CD8-positive, alpha-beta memory T cell (primary cell): ENCODE results near the gene BCL2A1. TPM values are rescaled to one million over a fixed set of nuclear protein-coding genes. Genes with fewer than 3 reads are reported as not detected.

Source experiments
- CTCF ChIA-PET: fragments of 350-600 bp; sonication (Branson Sonifier 250); formaldehyde crosslinking; loops from one replicate; lab custom pipeline; 2021; ENCODE audit warnings: antibody characterized with exemption; lab: Charles Lee
- POLR2A ChIA-PET: fragments of 350-600 bp; sonication (Branson Sonifier 250); formaldehyde crosslinking; loops from one replicate; lab custom pipeline; 2021; ENCODE audit warnings: antibody characterized with exemption; lab: Charles Lee
- DNase-seq, 5 donors: peaks; one replicate each; pipeline versions ENCODE4 v3.0.0 to v3.0.0-alpha.2; 2020 to 2022; ENCODE audit warnings: mixed read lengths in 1 of 5
- H3K27ac ChIP-seq: one replicate; pipeline ENCODE4 v1.7.0; 2013; ENCODE audit warnings: low read depth, mild to moderate bottlenecking, low read length, moderate library complexity
- H3K27me3 ChIP-seq: 2 replicates; pipeline ENCODE4 v1.7.0; 2013; ENCODE audit warnings: low read length, mild to moderate bottlenecking; ENCODE audit not compliant: insufficient read depth, poor library complexity, severe bottlenecking
- H3K36me3 ChIP-seq: 2 replicates; pipeline ENCODE4 v1.7.0; 2013; ENCODE audit warnings: mild to moderate bottlenecking, low read length, moderate library complexity; ENCODE audit not compliant: insufficient read depth
- H3K4me1 ChIP-seq: 2 replicates; pipeline ENCODE4 v1.7.0; 2013; ENCODE audit warnings: mild to moderate bottlenecking, low read length, moderate library complexity; ENCODE audit not compliant: insufficient read depth
- H3K4me3 ChIP-seq: 2 replicates; pipeline ENCODE4 v1.7.0; 2013; ENCODE audit warnings: mild to moderate bottlenecking, low read length
- H3K9me3 ChIP-seq: 2 replicates; pipeline ENCODE4 v1.7.0; 2013; ENCODE audit warnings: mild to moderate bottlenecking, low read length
- H3K27ac Mint-ChIP-seq, 8 donors: one replicate each; pipeline ENCODE4 v1.8.0; 2020 to 2021; ENCODE audit warnings: mixed read lengths in 8 of 8, mild to moderate bottlenecking in 6 of 8, inconsistent platforms in 3 of 8, moderate library complexity in 3 of 8
- H3K27me3 Mint-ChIP-seq, 2 donors: one replicate each; pipeline ENCODE4 v1.8.0; 2020 to 2021; ENCODE audit warnings: mixed read lengths in 2 of 2, mild to moderate bottlenecking in 1 of 2, moderate library complexity in 1 of 2
- H3K36me3 Mint-ChIP-seq, 3 donors: one replicate each; pipeline ENCODE4 v1.8.0; 2020 to 2021; ENCODE audit warnings: mixed read lengths in 3 of 3, inconsistent platforms in 1 of 3, mild to moderate bottlenecking in 1 of 3
- H3K4me1 Mint-ChIP-seq, 3 donors: one replicate each; pipeline ENCODE4 v1.8.0; 2020 to 2021; ENCODE audit warnings: mixed read lengths in 3 of 3, inconsistent platforms in 1 of 3, mild to moderate bottlenecking in 1 of 3
- H3K4me3 Mint-ChIP-seq, 7 donors: one replicate each; pipeline ENCODE4 v1.8.0; 2020 to 2021; ENCODE audit warnings: mixed read lengths in 7 of 7, mild to moderate bottlenecking in 6 of 7, moderate library complexity in 4 of 7, inconsistent platforms in 2 of 7
- H3K9me3 Mint-ChIP-seq, 5 donors: one replicate each; pipeline ENCODE4 v1.8.0; 2020 to 2022; ENCODE audit warnings: mixed read lengths in 5 of 5, mild to moderate bottlenecking in 3 of 5, moderate library complexity in 2 of 5, inconsistent platforms in 1 of 5
- polyA plus RNA-seq: library from polyadenylated mRNA; unstranded; fragments of 300-500 nt; fragmentation: Illumina TruSeq; gene quantifications from one replicate; pipeline ENCODE4 v1.2.3, GENCODE V29; 2021
- total RNA-seq, 2 experiments: library from RNA; stranded (reverse); gene quantifications; one replicate each; pipeline ENCODE4 v1.2.3, GENCODE V29; 2021

The BCL2A1 gene
- total and polyA plus RNA-seq, 3 experiments from 2014 or later = 29.5 to 56.8 (median 55.8) TPM

DNA sequence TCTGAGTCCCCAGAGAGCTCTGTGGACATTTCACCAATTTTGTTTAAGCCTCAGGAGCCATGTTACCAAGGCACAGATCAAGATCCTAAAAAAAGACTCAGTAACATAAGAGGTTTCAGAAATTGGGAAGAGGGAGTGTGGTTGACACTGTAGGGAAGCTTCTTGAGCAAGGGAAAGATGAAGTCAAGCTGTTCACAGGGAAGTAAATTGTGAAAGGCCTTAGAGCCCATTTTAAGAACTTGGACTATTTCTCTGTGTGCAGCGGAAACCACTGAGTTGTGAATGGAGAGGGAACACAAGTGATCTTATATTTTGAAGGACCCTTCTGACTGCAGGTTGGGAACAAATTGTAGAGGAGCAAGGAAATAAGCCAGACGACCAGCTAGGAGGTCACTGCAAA is 18.7 kb downstream of the BCL2A1 start:
- H3K4me1 Mint-ChIP-seq = peaks cover 24 to 31% (median 29%) of the 10 kb centered on the region in 3 donors
- no peaks in the 10 kb centered on the region for H3K9me3 Mint-ChIP-seq
- no peaks in the 10 kb centered on the region for H3K27me3 Mint-ChIP-seq
- Histone ChIP-seq H3K4me3 (no peak overlapping the region), H3K36me3 (no peaks in the 10 kb centered on the region), H3K27me3 (no peaks in the 10 kb centered on the region), H3K9me3 (no peaks in the 10 kb centered on the region), H3K27ac (no peak overlapping the region), H3K4me1 (peaks cover 11% of the 10 kb centered on the region)
- no peak overlapping the region for H3K4me3 Mint-ChIP-seq
- H3K36me3 Mint-ChIP-seq = peaks cover 0 to 2% (median 0%) of the 10 kb centered on the region in 3 donors
- POLR2A ChIA-PET = interaction anchor here (0.7 kb wide), 1 partner anchor 39 kb away, joined by 3 read pairs; no protein-coding TSS in a partner anchor
- CTCF ChIA-PET = no interaction called here
- H3K27ac Mint-ChIP-seq = peak overlapping the region in 1 of 8 donors; percentile 30
- DNase-seq = no peak

- no peaks in the 10 kb centered on the region for H3K9me3 Mint-ChIP-seq
Observed at GRCh38 chr15:79950247-79950646, 20.7 kb downstream of the BCL2A1 start.

GRCh38 chr15:79948761-79949160 is 22.2 kb downstream of the BCL2A1 start:
- peak overlapping the region in 1 of 7 donors; percentile 15 for H3K4me3 Mint-ChIP-seq
- peak overlapping the region in 2 of 8 donors; percentile 31 to 51 for H3K27ac Mint-ChIP-seq
- POLR2A ChIA-PET = interaction anchor here (1.6 kb wide), 1 partner anchor 19 kb away, joined by 10 read pairs; no protein-coding TSS in a partner anchor

More at GRCh38 chr15:79950247-79950646, 20.7 kb downstream of the BCL2A1 start:
- no peaks in the 10 kb centered on the region for H3K36me3 ChIP-seq
- H3K4me1 ChIP-seq = peaks cover 11% of the 10 kb centered on the region
- H3K27me3 ChIP-seq = no peaks in the 10 kb centered on the region
- H3K9me3 ChIP-seq = no peaks in the 10 kb centered on the region
- no peak for DNase-seq
- Mint-ChIP-seq H3K27me3 (no peaks in the 10 kb centered on the region), H3K4me1 (peaks cover 24 to 31% (median 29%) of the 10 kb centered on the region in 3 donors), H3K27ac (no peak overlapping the region), H3K36me3 (no peaks in the 10 kb centered on the region), H3K4me3 (no peak overlapping the region)
- no peak overlapping the region for H3K27ac ChIP-seq
- ChIA-PET CTCF (no interaction called here), POLR2A (no interaction called here)
- no peak overlapping the region for H3K4me3 ChIP-seq

GRCh38 chr15:79948095-79948695 is 22.8 kb downstream of the BCL2A1 start:
- no peaks in the 10 kb centered on the region for H3K4me1 ChIP-seq
- Mint-ChIP-seq H3K4me1 (peaks cover 10 to 14% (median 14%) of the 10 kb centered on the region in 3 donors), H3K4me3 (peak overlapping the region in 1 of 7 donors; percentile 1), H3K27me3 (no peaks in the 10 kb centered on the region), H3K27ac (peak overlapping the region in 6 of 8 donors; percentile 9 to 51 (median 39)), H3K36me3 (no peaks in the 10 kb centered on the region), H3K9me3 (no peaks in the 10 kb centered on the region)
- DNase-seq = no peak
- no peak overlapping the region for H3K4me3 ChIP-seq
- H3K9me3 ChIP-seq = no peaks in the 10 kb centered on the region
- ChIA-PET POLR2A (interaction anchor here (1.6 kb wide), 1 partner anchor 20 kb away, joined by 10 read pairs; no protein-coding TSS in a partner anchor), CTCF (no interaction called here)
- no peaks in the 10 kb centered on the region for H3K36me3 ChIP-seq
- no peak overlapping the region for H3K27ac ChIP-seq
- no peaks in the 10 kb centered on the region for H3K27me3 ChIP-seq

More at GRCh38 chr15:79948761-79949160, 22.2 kb downstream of the BCL2A1 start:
- DNase-seq = no peak
- Histone ChIP-seq H3K4me3 (no peak overlapping the region), H3K4me1 (peaks cover 4% of the 10 kb centered on the region), H3K27ac (no peak overlapping the region), H3K36me3 (no peaks in the 10 kb centered on the region), H3K27me3 (no peaks in the 10 kb centered on the region), H3K9me3 (no peaks in the 10 kb centered on the region)
- no peaks in the 10 kb centered on the region for H3K27me3 Mint-ChIP-seq
- peaks cover 15 to 20% (median 19%) of the 10 kb centered on the region in 3 donors for H3K4me1 Mint-ChIP-seq
- H3K36me3 Mint-ChIP-seq = no peaks in the 10 kb centered on the region
- no peaks in the 10 kb centered on the region for H3K9me3 Mint-ChIP-seq
- CTCF ChIA-PET = no interaction called here

- DNase-seq = no peak
- peaks cover 0 to 2% of the 10 kb centered on the region in 2 donors for H3K27me3 Mint-ChIP-seq
- H3K9me3 Mint-ChIP-seq = no peaks in the 10 kb centered on the region
- H3K9me3 ChIP-seq = no peaks in the 10 kb centered on the region
- no peaks in the 10 kb centered on the region for H3K4me1 ChIP-seq
- no peak overlapping the region for H3K4me3 Mint-ChIP-seq
- CTCF ChIA-PET = no interaction called here
- H3K27ac Mint-ChIP-seq = no peak overlapping the region
- H3K36me3 Mint-ChIP-seq = no peaks in the 10 kb centered on the region
- no peak overlapping the region for H3K27ac ChIP-seq
- no peak overlapping the region for H3K4me3 ChIP-seq
- H3K36me3 ChIP-seq = no peaks in the 10 kb centered on the region
- H3K27me3 ChIP-seq = no peaks in the 10 kb centered on the region
- H3K4me1 Mint-ChIP-seq = peaks cover 7 to 11% (median 10%) of the 10 kb centered on the region in 3 donors
- POLR2A ChIA-PET = no interaction called here
Observed at GRCh38 chr15:79947009-79947408, 24.0 kb downstream of the BCL2A1 start.

- H3K27ac Mint-ChIP-seq = no peak overlapping the region
- H3K27me3 ChIP-seq = no peaks in the 10 kb centered on the region
- H3K4me3 ChIP-seq = no peak overlapping the region
- no peak overlapping the region for H3K4me3 Mint-ChIP-seq
- POLR2A ChIA-PET = no interaction called here
- H3K4me1 ChIP-seq = no peaks in the 10 kb centered on the region
- no peak for DNase-seq
- no peaks in the 10 kb centered on the region for H3K9me3 ChIP-seq
- H3K4me1 Mint-ChIP-seq = peaks cover 7 to 11% (median 10%) of the 10 kb centered on the region in 3 donors
- no peaks in the 10 kb centered on the region for H3K36me3 Mint-ChIP-seq
- no peaks in the 10 kb centered on the region for H3K36me3 ChIP-seq
- H3K9me3 Mint-ChIP-seq = no peaks in the 10 kb centered on the region
- CTCF ChIA-PET = no interaction called here
- H3K27ac ChIP-seq = no peak overlapping the region
- H3K27me3 Mint-ChIP-seq = peaks cover 0 to 2% of the 10 kb centered on the region in 2 donors
Observed at GRCh38 chr15:79944622-79945021, 26.4 kb downstream of the BCL2A1 start.

GRCh38 chr15:79943820-79944219 is 27.2 kb downstream of the BCL2A1 start:
- H3K27me3 ChIP-seq = no peaks in the 10 kb centered on the region
- no peaks in the 10 kb centered on the region for H3K36me3 ChIP-seq
- no peaks in the 10 kb centered on the region for H3K9me3 Mint-ChIP-seq
- no peaks in the 10 kb centered on the region for H3K9me3 ChIP-seq
- ChIA-PET POLR2A (interaction anchor here (0.7 kb wide), 1 partner anchor 20 kb away, joined by 6 read pairs; no protein-coding TSS in a partner anchor), CTCF (no interaction called here)
- no peak for DNase-seq
- peaks cover 0 to 1% (median 0%) of the 10 kb centered on the region in 3 donors for H3K36me3 Mint-ChIP-seq
- H3K27ac Mint-ChIP-seq = no peak overlapping the region
- no peaks in the 10 kb centered on the region for H3K4me1 ChIP-seq
- no peak overlapping the region for H3K4me3 ChIP-seq
- H3K4me3 Mint-ChIP-seq = no peak overlapping the region
- peaks cover 0 to 2% of the 10 kb centered on the region in 2 donors for H3K27me3 Mint-ChIP-seq
- no peak overlapping the region for H3K27ac ChIP-seq
- peaks cover 6 to 9% (median 9%) of the 10 kb centered on the region in 3 donors for H3K4me1 Mint-ChIP-seq

- Histone ChIP-seq H3K9me3 (no peaks in the 10 kb centered on the region), H3K4me3 (no peak overlapping the region), H3K27ac (no peak overlapping the region), H3K36me3 (no peaks in the 10 kb centered on the region), H3K4me1 (no peaks in the 10 kb centered on the region), H3K27me3 (no peaks in the 10 kb centered on the region)
- POLR2A ChIA-PET = interaction anchor here (0.7 kb wide), 1 partner anchor 19 kb away, joined by 6 read pairs; no protein-coding TSS in a partner anchor
- no peak for DNase-seq
- H3K4me1 Mint-ChIP-seq = peaks cover 0 to under 1% (median 0%) of the 10 kb centered on the region in 3 donors
- H3K27me3 Mint-ChIP-seq = peaks cover 2 to 6% of the 10 kb centered on the region in 2 donors
- no peak overlapping the region for H3K27ac Mint-ChIP-seq
- H3K9me3 Mint-ChIP-seq = no peaks in the 10 kb centered on the region
- CTCF ChIA-PET = no interaction called here
- H3K4me3 Mint-ChIP-seq = no peak overlapping the region
- H3K36me3 Mint-ChIP-seq = peaks cover 0 to 1% (median 0%) of the 10 kb centered on the region in 3 donors
Observed at GRCh38 chr15:79942741-79943481, 28.1 kb downstream of the BCL2A1 start.
